K562 (cell line): ENCODE results near the gene PKD2. TPM values are rescaled to one million over a fixed set of nuclear protein-coding genes. Genes with fewer than 3 reads are reported as not detected.

ENCODE experiments used
- ATAC-seq: fragments of 200-7000 bp; cut with Tn5 transposase; 3 replicates; pipeline ENCODE4 v1.9.1; 2020; ENCODE audit warnings: moderate library complexity
- BruUV-seq: library from RNA; stranded (reverse); fragments of 400-500 nt; replicated peaks from 2 replicates; lab custom pipeline; 2021; lab: Mats Ljungman, UMichigan
- CTCF ChIA-PET: fragments of 300-600 bp; formaldehyde crosslinking; extraction: SDS; loops from one replicate; lab custom pipeline; 2021; ENCODE audit warnings: low intra/inter-chr PET ratio; lab: Yijun Ruan, JAX
- POLR2A ChIA-PET: fragments of 300-600, 350-650 bp; sonication (Branson Sonifier 250); formaldehyde crosslinking; extraction: SDS; loops from one replicate; lab custom pipeline; 2021; ENCODE audit warnings: antibody characterized with exemption, inconsistent platforms; lab: Yijun Ruan, JAX
- DNase-seq, 4 experiments: peaks; one replicate each; pipeline versions ENCODE4 v3.0.0 to v3.0.0-alpha.2; 2011 to 2018; ENCODE audit warnings: low spot score in 3 of 4, mixed read lengths in 3 of 4; ENCODE audit errors: extremely low read depth in 1 of 4
- FAIRE-seq: peaks from 2 replicates; lab custom pipeline; 2011; peaks lifted over from hg19 to GRCh38; lab: Jason Lieb, UNC
- H2AFZ ChIP-seq: 2 replicates; pipeline ENCODE4 v1.6.0; 2011; ENCODE audit warnings: low read depth, low read length, control low read depth, inconsistent platforms
- H3K27ac ChIP-seq: fragments of 200-600 bp; 3 replicates; pipeline ENCODE4 v1.8.0; 2011; ENCODE audit warnings: low read depth, mild to moderate bottlenecking, control low read depth, inconsistent platforms, low read length, moderate library complexity, mixed read lengths; ENCODE audit errors: extremely low read depth
- H3K27me3 ChIP-seq, 2 experiments: fragments of 300-600 bp in 1 of 2; 2 replicates in 1 of 2; 3 replicates in 1 of 2; pipeline versions ENCODE4 v1.6.0 to v1.8.0; 2011; ENCODE audit warnings: inconsistent platforms in 2 of 2, low read length in 2 of 2, mild to moderate bottlenecking in 1 of 2, mixed read lengths in 1 of 2, moderate library complexity in 1 of 2; ENCODE audit not compliant: control insufficient read depth in 2 of 2, insufficient read depth in 2 of 2
- H3K36me3 ChIP-seq: fragments of 300-600 bp; 3 replicates; pipeline ENCODE4 v1.8.0; 2011; ENCODE audit warnings: mild to moderate bottlenecking, low read length, inconsistent platforms; ENCODE audit not compliant: control insufficient read depth, insufficient read depth
- H3K4me1 ChIP-seq, 2 experiments: fragments of 200-600 bp in 1 of 2; replicated peaks in 1 of 2; 2 replicates in 1 of 2; 3 replicates in 1 of 2; pipeline versions ENCODE4 v1.5.1 to v1.8.0; 2011; ENCODE audit warnings: inconsistent platforms in 2 of 2, low read length in 2 of 2, mild to moderate bottlenecking in 1 of 2, mixed read lengths in 1 of 2, moderate library complexity in 1 of 2; ENCODE audit not compliant: control insufficient read depth in 2 of 2, insufficient read depth in 2 of 2
- H3K4me2 ChIP-seq: 2 replicates; pipeline ENCODE4 v1.6.1; 2011; ENCODE audit warnings: low read length, control low read depth, inconsistent platforms, mixed read lengths; ENCODE audit not compliant: insufficient read depth
- H3K4me3 ChIP-seq: fragments of 200-600 bp; sonication (generic), shearing (Covaris generic); 2 replicates; pipeline ENCODE4 v1.5.1; 2016; ENCODE audit warnings: control low read depth, inconsistent platforms
- H3K79me2 ChIP-seq: fragments of 200-600 bp; 3 replicates; pipeline ENCODE4 v1.8.0; 2011; ENCODE audit warnings: low read length, inconsistent platforms; ENCODE audit not compliant: control insufficient read depth, insufficient read depth
- H3K9ac ChIP-seq, 2 experiments: 2 replicates each; pipeline versions ENCODE4 v1.6.0 to v1.6.1; 2011; ENCODE audit warnings: low read depth in 2 of 2, low read length in 2 of 2, control low read depth in 1 of 2, inconsistent platforms in 1 of 2, mild to moderate bottlenecking in 1 of 2, mixed read lengths in 1 of 2; ENCODE audit not compliant: insufficient read depth in 1 of 2
- H3K9me1 ChIP-seq: one replicate; pipeline ENCODE4 v1.6.0; 2011; ENCODE audit warnings: inconsistent platforms, mild to moderate bottlenecking, low read length, moderate library complexity; ENCODE audit not compliant: control insufficient read depth, insufficient read depth
- H3K9me3 ChIP-seq: replicated peaks from 2 replicates; pipeline ENCODE4 v1.5.1; 2011; ENCODE audit warnings: low read depth, low read length, inconsistent platforms; ENCODE audit not compliant: control insufficient read depth, insufficient read depth
- H4K20me1 ChIP-seq: replicated peaks from 2 replicates; pipeline ENCODE4 v1.6.1; 2011; ENCODE audit warnings: low read length, inconsistent platforms, mixed read lengths; ENCODE audit not compliant: control insufficient read depth, insufficient read depth
- C11orf30 ChIP-seq: fragments of 450-650 bp; IDR thresholded peaks from 2 replicates; pipeline ENCODE4 v1.6.1; 2016; ENCODE audit warnings: low read depth, mild to moderate bottlenecking
- CC2D1A ChIP-seq: fragments of 450-650 bp; IDR thresholded peaks from 2 replicates; pipeline ENCODE4 v1.6.1; 2017; ENCODE audit warnings: mild to moderate bottlenecking
- MAFF ChIP-seq: IDR thresholded peaks from 2 replicates; pipeline ENCODE4 v1.6.1; 2012; ENCODE audit warnings: low read length, improper control_type of control experiment
- MAFG ChIP-seq: fragments of 450-650 bp; conservative IDR thresholded peaks from 2 replicates; pipeline ENCODE4 v1.6.1; 2016; ENCODE audit warnings: missing genetic modification characterization, missing compliant biosample characterization
- MAFK ChIP-seq: IDR thresholded peaks from 2 replicates; pipeline ENCODE4 v1.6.1; 2011; ENCODE audit warnings: low read length, improper control_type of control experiment
- RFX7 ChIP-seq: fragments of 250-450 bp; sonication (Bioruptor Pico); IDR thresholded peaks from 2 replicates; pipeline ENCODE4 v1.5.1; 2021; ENCODE audit warnings: mild to moderate bottlenecking
- STAT5B ChIP-seq: fragments of 250-450 bp; sonication (Bioruptor Pico); IDR thresholded peaks from 2 replicates; pipeline ENCODE4 v1.8.0; 2021; ENCODE audit warnings: mild to moderate bottlenecking, inconsistent platforms
- ZNF165 ChIP-seq: fragments of 250-450 bp; sonication (Bioruptor Pico); IDR thresholded peaks from 2 replicates; pipeline ENCODE4 v1.4.0; 2020; ENCODE audit warnings: borderline replicate concordance
- ZNF175 ChIP-seq: fragments of 200-800 bp; sonication (Bioruptor generic); IDR thresholded peaks from 2 replicates; pipeline ENCODE4 v1.6.1; 2016; ENCODE audit warnings: low read depth, mild to moderate bottlenecking, missing genetic modification characterization, missing compliant biosample characterization
- ZNF316 ChIP-seq: fragments of 450-650 bp; IDR thresholded peaks from 2 replicates; pipeline ENCODE4 v1.6.1; 2016
- WGBS: fragments of 100-300 bp; shearing (Covaris generic); methylation state at CpG from one replicate; pipeline ENCODE4 v1.1.6; 2016; ENCODE audit warnings: low coverage, mixed read lengths; ENCODE audit not compliant: insufficient coverage; ENCODE audit errors: missing lambda C conversion rate; 5-methylcytosine and 5-hydroxymethylcytosine counted together
- in situ Hi-C: fragments of 300-500 bp; cut with MboI; formaldehyde crosslinking; loops from 4 replicates; pipeline ENCODE4 v1.15.0; 2018; ENCODE audit warnings: inconsistent platforms, mixed read lengths
- intact Hi-C: fragments of 100-400 bp; cut with micrococcal nuclease; formaldehyde crosslinking; loops from 2 replicates; pipeline ENCODE4 v1.14.2; 2022
- polyA plus RNA-seq, 8 experiments: library from polyadenylated mRNA; depleted of rRNA in 4 of 8; stranded (reverse) in 5 of 8; unstranded in 3 of 8; fragments of >200 nt; fragmentation: Nextera tagmentation in 2 of 8; fragmentation: Illumina TruSeq in 1 of 8; extraction: Ambion mirVana in 2 of 8; extraction: Trizol in 1 of 8; gene quantifications; 2 replicates each; pipeline versions ENCODE4 v1.2.1 to v1.2.3, GENCODE V29; 2011 to 2014; ENCODE audit warnings: inconsistent platforms in 1 of 8, missing spikeins in 1 of 8
- total RNA-seq, 7 experiments: library from RNA; depleted of rRNA in 6 of 7; stranded (reverse); fragments of >200 nt in 6 of 7; fragmentation: Illumina TruSeq in 2 of 7; extraction: Trizol in 2 of 7; gene quantifications; 2 replicates each; pipeline versions ENCODE4 v1.2.1 to v1.2.3, GENCODE V29; 2011 to 2021; ENCODE audit warnings: low replicate concordance in 1 of 7

Gene PKD2
- total and polyA plus RNA-seq, 9 of the 15 experiments (the other 6 are each of a cell fraction or from before 2014, with no cell fraction given) = 0.11 to 1.2 (median 0.47) TPM

GRCh38 chr4:88058295-88058694, 50.9 kb downstream of the PKD2 start:
- CTCF ChIA-PET = no interaction called here
- Histone ChIP-seq H3K9ac (no peak overlapping the region), H3K27ac (no peak overlapping the region), H4K20me1 (no peaks in the 10 kb centered on the region), H3K4me2 (no peak overlapping the region), H3K4me3 (no peak overlapping the region), H3K4me1 (no peaks in the 10 kb centered on the region), H3K36me3 (no peaks in the 10 kb centered on the region), H3K27me3 (no peaks in the 10 kb centered on the region), H3K9me3 (no peaks in the 10 kb centered on the region), H3K79me2 (no peaks in the 10 kb centered on the region), H3K9me1 (no peaks in the 10 kb centered on the region), H2AFZ (no peak overlapping the region)
- no peak for ATAC-seq
- no peak for DNase-seq
- 7% methylated on average over 3 of the region's 3 CpGs for WGBS
- POLR2A ChIA-PET = no interaction called here
- in situ Hi-C loops = no loop called here
- no peak for FAIRE-seq
- BruUV-seq = no TSS peak
- peak; percentile 48 for TF ChIP-seq MAFK
- peak; percentile 48; the same call in 1 of the 2 replicates for TF ChIP-seq MAFF
- TF ChIP-seq CC2D1A = no peak
- peak; percentile 77 for TF ChIP-seq ZNF316
- TF ChIP-seq STAT5B (CRISPR knock-in tag) = no peak
- no peak for TF ChIP-seq RFX7 (CRISPR knock-in tag)
- TF ChIP-seq MAFG (tag) = peak; percentile 35; the same call in 1 of the 2 replicates
- TF ChIP-seq ZNF175 (CRISPR knock-in tag) = no peak
- TF ChIP-seq C11orf30 = peak; percentile 54; the same call in 1 of the 2 replicates
- TF ChIP-seq ZNF165 (CRISPR knock-in tag) = no peak
- intact Hi-C loops = no loop called here
